ENCODE measurements around the gene DNAJC18. TPM values are rescaled to one million over a fixed set of nuclear protein-coding genes. Genes with fewer than 3 reads are reported as not detected.

The DNAJC18 gene
- polyA plus RNA-seq, 1 donor from 2014 or later = 5.1 TPM

DNA sequence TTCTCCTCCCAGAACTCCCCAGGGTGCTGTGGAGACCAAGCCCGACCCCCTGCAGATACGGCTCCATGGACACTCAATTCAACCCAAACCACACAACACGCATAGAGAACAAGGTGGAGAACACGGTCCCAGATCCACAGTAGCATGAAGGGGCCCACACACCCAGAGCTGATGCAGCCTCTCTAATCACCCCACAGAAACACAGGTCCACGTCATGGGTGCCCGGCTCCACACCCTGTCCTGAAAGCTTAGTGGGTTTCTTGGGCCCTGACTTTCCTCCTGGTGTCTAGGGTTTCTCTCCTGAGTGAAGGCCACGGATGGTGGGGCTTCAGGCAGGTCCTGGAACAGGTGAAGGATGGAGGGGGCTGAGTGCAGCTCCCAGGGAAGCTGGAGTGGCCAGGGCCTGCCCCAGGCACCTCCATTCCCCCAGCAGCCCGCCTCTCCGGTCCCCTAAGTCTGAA, 54.7 kb downstream of the DNAJC18 start:
- peak overlapping the region; percentile 59 to 92 (median 87) for H3K4me3 Mint-ChIP-seq
- no peaks in the 10 kb centered on the region for H3K36me3 Mint-ChIP-seq

DNA sequence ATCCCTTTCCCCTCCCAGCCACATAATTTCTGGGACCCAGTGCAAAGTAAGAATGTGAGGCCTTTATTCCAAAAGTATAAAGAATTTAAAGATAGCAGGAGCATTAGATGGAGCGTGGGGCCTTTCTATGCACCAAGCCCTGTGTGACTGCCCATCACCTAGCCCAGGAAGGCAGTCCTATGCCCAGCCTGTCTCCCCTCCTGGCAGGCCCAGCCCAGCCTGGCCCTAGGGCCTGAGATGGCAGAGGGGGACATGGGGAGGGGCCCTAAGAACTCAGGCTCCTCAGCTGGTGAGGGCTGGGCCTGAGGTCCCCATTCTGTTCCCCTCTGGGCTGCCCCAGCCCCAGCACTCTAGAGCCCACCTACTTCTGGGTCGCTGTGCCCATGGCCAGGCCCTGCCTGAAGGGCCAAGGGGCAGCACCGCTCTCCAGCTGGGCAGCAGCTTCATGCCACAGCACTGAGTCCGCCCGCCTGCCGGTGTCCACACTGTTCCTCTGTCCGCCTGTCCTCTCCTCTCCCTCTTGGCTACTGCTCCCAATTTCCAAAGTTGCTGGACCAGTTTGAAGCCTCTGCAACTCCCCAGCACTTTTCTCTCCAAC, 55.2 kb downstream of the DNAJC18 start:
- peak overlapping the region in 3 of 4 donors; percentile 27 to 74 (median 58) for H3K4me3 Mint-ChIP-seq
- H3K27ac Mint-ChIP-seq = peak overlapping the region; percentile 10 to 56 (median 54)
- H3K27me3 Mint-ChIP-seq = no peaks in the 10 kb centered on the region
- H3K9me3 Mint-ChIP-seq = no peaks in the 10 kb centered on the region
- H3K4me1 Mint-ChIP-seq = peaks cover 32 to 51% (median 50%) of the 10 kb centered on the region in 3 donors
- H3K36me3 Mint-ChIP-seq = no peaks in the 10 kb centered on the region

More for the DNA sequence above, 54.7 kb downstream of the DNAJC18 start:
- Mint-ChIP-seq H3K27me3 (no peaks in the 10 kb centered on the region), H3K9me3 (no peaks in the 10 kb centered on the region), H3K4me1 (peaks cover 31 to 56% (median 55%) of the 10 kb centered on the region in 3 donors), H3K27ac (peak overlapping the region; percentile 82 to 97 (median 91))

DNA sequence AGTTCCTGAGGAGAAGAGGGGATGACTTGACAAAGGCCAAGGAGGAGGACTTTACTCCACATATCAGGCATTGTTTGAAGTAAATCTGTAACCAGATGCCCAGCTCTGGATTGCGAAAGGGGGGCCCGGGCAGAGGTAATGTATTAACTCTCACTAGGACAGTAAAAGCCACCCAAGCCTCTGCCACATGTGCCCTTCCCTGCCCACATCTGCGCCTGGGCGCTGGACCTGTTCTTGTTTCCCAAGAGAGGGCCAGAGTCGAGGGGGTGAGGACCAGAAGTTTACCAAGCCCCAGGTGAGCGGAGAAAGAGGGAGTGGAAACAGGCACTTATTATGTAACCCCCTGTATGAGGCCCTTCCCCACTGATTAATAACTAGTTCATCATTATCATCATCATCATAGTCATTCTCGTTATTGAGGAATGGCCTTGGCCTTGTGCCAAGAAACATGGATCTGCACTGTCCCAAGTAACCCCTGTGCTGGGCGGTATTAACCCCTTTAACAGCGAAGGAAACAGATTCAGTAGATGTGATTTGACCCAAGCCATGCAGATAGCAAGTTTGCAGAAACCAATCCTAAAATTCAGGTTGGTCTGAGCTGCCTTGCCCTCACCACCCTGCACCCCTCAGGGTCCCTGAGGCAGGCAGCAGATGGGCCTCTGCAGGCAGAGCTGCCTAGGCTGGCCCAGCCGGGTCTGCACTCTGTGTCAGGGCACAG, 55.9 kb downstream of the DNAJC18 start, which contains the start of gene SLC23A1:
TSS of gene SLC23A1 (minus strand) at position 23 of the 718 bp plus-strand sequence. CDS start 44 bp downstream, outside the sequence.
- Mint-ChIP-seq H3K27me3 (no peaks in the 10 kb centered on the region), H3K9me3 (no peaks in the 10 kb centered on the region), H3K4me3 (peak within 1 kb of the TSS in 3 of 4 donors; percentile 27 to 70 (median 65)), H3K4me1 (peaks cover 31 to 48% (median 47%) of the 10 kb centered on the region in 3 donors), H3K36me3 (no peaks in the 10 kb centered on the region), H3K27ac (peak within 1 kb of the TSS in 2 of 3 donors; percentile 16 to 56)

DNA sequence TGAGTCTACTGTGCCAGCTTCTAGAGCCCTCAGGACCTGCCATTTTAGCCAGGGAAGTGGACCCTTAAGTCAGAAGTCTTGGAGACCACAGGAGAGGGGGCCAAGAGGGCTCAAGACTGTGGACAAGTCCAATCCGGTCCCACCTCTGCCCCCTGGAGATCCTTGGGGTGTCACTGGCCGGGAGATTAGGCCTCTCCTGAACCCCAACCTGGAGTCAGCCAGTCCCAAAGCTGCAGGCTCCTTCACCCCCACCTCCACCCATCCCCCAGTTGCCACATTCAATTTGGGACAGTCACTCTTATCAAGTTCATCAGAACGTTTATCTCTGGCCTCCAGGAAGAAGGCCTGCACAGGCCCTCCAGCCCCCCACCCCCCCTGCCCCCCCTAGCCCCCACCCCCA, 56.5 kb downstream of the DNAJC18 start:
- Mint-ChIP-seq H3K27ac (peak overlapping the region in 1 of 3 donors; percentile 16), H3K27me3 (no peaks in the 10 kb centered on the region), H3K36me3 (no peaks in the 10 kb centered on the region), H3K4me1 (peaks cover 27 to 42% (median 40%) of the 10 kb centered on the region in 3 donors), H3K9me3 (no peaks in the 10 kb centered on the region), H3K4me3 (no peak overlapping the region)

DNA sequence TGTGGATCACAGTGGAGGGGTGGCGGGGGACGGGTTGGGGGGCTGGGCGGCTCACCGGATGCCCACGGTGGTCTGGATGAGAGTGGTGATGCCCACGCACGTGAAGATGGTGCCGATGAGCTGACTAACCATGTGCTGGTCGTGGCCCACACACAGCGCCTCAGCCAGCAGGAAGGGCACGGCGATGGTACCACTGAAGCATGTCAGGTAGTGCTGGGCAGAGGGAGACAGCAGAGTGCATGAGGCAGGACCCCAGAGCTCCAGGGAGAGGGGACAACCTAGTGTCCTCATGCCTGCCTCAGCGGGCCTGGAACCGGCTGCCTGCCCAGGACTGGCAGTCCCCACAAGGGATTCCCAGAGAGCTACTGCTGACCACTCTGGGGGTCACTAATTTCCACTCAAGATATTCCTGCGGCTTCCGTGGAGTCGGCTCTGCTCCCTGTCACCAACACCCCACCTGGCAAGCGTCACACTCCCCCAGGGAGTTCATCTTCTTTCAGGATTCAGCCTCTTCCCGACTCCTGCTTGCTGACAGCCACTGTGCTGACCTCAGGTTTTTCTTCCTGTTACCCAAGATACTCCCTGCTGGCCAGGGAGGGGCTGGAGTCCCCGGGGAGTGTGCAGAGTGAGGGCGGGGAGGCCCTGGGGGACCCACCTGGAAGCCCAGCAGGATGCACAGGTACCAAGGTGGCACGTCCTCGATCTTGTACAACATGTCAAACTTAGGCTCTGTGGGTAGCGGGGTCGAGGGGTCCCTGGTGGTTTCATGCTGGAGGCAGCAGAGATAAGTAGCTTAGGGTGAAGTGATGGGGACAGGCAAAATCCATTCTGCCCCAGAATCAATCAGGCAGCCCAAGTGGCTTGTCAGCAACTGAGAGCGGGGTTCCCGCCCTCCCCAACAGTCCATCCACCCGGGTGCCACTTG, 57.2 kb downstream of the DNAJC18 start:
- Mint-ChIP-seq H3K4me1 (peaks cover 27 to 42% (median 40%) of the 10 kb centered on the region in 3 donors), H3K27ac (peak overlapping the region in 1 of 3 donors; percentile 16), H3K27me3 (no peaks in the 10 kb centered on the region), H3K9me3 (no peaks in the 10 kb centered on the region), H3K4me3 (peak overlapping the region in 3 of 4 donors; percentile 12 to 70 (median 33)), H3K36me3 (peaks cover 1% of the 10 kb centered on the region)

DNA sequence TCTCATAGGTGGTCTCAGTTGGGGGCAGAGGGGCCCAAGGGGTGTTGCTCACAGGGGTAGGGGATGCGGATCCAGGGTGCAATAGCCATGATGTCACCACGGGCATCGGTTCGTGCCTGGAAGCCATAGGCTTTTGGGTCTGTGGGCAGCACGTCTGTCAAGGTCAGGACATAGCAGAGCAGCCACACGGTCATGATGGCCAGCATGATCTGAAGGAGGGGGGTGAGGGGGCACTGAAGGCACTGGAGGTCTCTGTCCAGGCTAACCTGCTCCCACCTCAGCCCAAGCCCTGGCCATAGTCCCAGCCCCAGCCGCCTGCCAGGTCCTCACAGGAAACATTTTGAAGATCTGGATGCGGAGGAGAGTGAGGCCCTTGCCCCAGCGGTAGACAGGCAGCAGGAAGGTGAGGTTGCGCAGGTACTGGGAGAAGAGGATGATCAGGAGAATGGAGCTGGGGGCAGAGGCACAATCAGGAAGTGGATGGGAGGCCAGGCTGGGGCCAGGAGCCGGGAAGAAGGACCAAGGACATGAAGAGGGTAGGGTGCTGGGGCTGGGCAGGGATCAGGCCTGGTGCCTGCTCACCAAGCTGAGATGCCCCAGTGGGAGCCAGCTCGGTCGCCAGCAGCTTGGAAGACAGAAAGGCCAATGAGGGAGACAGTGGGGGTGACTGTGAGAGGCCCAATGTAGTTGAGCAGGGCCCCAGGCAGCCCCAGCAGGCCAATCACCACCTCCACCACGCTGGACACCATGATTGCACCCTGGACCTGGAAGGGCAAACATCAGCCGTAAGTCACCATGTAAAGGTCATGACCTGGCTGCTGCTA, 59.5 kb downstream of the DNAJC18 start:
- H3K27me3 Mint-ChIP-seq = no peaks in the 10 kb centered on the region
- peaks cover 2% of the 10 kb centered on the region for H3K36me3 Mint-ChIP-seq
- no peaks in the 10 kb centered on the region for H3K9me3 Mint-ChIP-seq
- H3K27ac Mint-ChIP-seq = peak overlapping the region in 1 of 3 donors; percentile 42
- H3K4me3 Mint-ChIP-seq = no peak overlapping the region
- H3K4me1 Mint-ChIP-seq = peaks cover 18 to 22% (median 22%) of the 10 kb centered on the region in 3 donors

DNA sequence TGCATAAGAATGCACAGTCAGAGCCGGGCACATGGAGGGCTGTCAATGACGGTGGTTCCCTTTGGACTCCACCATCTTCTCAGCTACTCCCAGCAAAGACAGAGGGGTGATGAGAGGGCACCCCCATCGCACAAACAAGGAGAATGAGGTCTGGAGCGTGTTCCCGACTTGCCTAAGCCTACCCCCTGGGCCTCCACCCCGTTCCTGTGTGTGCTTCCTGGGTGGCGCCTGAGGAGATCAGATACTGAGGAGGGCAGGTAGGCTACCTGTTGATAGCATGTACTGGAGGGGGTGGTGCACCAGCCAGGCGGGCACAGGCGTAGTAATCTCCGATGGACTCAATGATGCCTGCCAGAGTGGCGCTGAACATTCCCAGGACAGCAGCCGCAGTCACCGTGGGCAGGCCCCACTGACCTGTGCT, 60.4 kb downstream of the DNAJC18 start:
- Mint-ChIP-seq H3K27ac (no peak overlapping the region), H3K4me1 (peaks cover 11 to 17% (median 16%) of the 10 kb centered on the region in 3 donors), H3K9me3 (no peaks in the 10 kb centered on the region), H3K4me3 (no peak overlapping the region), H3K36me3 (peaks cover 2% of the 10 kb centered on the region), H3K27me3 (no peaks in the 10 kb centered on the region)

DNA sequence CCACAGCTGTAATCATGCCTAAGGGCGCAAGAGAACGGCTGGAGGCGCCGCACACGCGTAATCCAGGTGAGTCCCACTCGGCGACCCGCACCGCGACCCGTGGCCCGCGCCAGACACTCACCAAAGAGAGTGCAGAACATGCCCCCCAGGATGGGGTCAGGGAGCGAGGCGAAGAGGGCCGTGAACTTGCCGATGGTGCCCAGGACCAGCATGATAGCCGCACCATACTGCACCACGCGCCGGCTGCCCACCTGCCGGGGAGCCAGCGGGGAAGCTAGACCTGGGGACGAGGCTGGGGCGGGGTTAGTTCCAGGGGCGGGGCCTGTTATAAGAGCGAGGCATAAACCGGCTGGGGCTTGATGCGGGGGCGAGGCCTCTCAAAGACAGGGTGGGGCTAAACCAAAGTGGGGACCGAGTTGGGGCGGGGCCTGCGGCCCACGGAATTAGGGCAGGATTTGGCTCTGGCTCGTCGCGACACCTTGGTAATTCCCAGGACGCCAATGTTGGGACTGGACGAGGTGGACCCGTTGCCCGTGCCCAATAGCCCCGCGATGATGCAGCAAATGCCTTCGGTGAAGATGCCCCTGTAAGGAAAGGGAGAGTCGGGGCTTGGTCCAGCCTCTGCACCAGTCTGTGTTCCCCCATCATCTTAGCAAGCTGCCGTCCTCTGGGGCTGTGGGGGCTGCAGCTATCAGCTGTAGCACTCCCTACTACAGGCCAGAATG, 61.1 kb downstream of the DNAJC18 start:
- Mint-ChIP-seq H3K9me3 (no peaks in the 10 kb centered on the region), H3K36me3 (peaks cover 3% of the 10 kb centered on the region), H3K4me1 (peaks cover 10 to 12% (median 11%) of the 10 kb centered on the region in 3 donors), H3K27ac (no peak overlapping the region), H3K4me3 (no peak overlapping the region), H3K27me3 (no peaks in the 10 kb centered on the region)

DNA sequence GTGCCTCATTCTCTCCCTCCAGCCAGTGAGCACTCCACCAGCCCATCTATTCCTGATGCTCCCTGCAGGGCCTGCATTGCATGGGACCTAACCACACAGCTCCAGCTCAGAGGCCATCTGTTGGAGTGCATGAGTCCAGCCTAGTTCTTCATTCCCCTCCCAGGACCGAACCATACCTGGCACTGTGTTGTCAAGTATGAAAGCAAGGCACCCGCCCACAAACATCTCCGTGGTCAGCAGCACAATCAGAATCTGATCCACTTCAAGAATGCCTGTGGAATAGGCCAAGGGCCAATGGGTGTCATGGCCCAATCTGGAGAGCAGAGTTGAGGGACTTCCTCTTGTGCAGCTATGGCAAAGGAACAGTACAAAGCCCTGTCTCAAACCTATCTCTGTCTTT, 62.1 kb downstream of the DNAJC18 start:
- Mint-ChIP-seq H3K27ac (no peak overlapping the region), H3K4me3 (no peak overlapping the region), H3K36me3 (peaks cover 3% of the 10 kb centered on the region)

DNA sequence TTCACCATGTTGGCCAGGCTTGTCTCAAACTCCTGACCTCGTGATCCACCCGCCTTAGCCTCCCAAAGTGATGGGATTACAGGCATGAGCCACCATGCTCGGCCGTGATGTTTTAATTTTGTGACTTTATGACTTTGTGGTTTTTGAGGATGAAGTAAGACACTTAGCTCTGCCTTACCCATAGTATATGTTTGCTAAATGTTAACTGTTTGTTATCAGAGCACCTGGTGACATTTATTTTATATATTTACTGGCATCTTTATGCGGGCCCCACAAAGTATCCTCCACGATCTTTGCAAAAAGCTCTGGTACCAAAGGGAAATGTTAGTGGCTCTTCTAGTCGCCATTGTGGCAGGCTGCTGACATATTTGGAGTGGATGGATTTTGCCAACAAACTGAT, 63.0 kb downstream of the DNAJC18 start:
- H3K27ac Mint-ChIP-seq = no peak overlapping the region
- no peaks in the 10 kb centered on the region for H3K9me3 Mint-ChIP-seq
- H3K27me3 Mint-ChIP-seq = no peaks in the 10 kb centered on the region
- H3K4me1 Mint-ChIP-seq = peaks cover 2 to 4% (median 2%) of the 10 kb centered on the region in 3 donors
- no peak overlapping the region for H3K4me3 Mint-ChIP-seq
- H3K36me3 Mint-ChIP-seq = peaks cover 3% of the 10 kb centered on the region

More for the DNA sequence above, 62.1 kb downstream of the DNAJC18 start:
- Mint-ChIP-seq H3K9me3 (no peaks in the 10 kb centered on the region), H3K27me3 (no peaks in the 10 kb centered on the region), H3K4me1 (peaks cover 4 to 7% (median 7%) of the 10 kb centered on the region in 3 donors)

DNA sequence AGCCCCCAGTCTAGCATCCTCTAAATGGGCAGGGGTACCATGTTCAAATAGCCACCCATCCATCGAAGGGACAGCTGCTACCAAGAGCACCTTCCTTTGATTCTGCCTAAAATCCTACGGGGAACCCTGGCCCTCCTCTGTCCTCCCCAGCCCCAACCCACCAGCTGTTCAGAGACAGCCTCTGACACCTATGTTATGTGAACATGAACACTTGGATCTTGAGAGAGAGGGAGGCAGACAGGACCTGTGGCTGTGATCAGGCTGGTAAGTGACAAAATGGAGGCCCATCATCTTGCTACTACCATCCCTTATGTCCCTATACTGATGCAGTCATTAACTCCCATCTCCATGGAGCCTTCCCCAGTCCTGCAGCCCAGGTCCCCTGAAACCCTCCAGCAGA, 64.4 kb downstream of the DNAJC18 start:
- H3K9me3 Mint-ChIP-seq = no peaks in the 10 kb centered on the region
- H3K4me3 Mint-ChIP-seq = no peak overlapping the region
- no peaks in the 10 kb centered on the region for H3K27me3 Mint-ChIP-seq
- H3K36me3 Mint-ChIP-seq = peaks cover 5% of the 10 kb centered on the region
- peaks cover 2 to 5% (median 4%) of the 10 kb centered on the region in 3 donors for H3K4me1 Mint-ChIP-seq
- no peak overlapping the region for H3K27ac Mint-ChIP-seq

DNA sequence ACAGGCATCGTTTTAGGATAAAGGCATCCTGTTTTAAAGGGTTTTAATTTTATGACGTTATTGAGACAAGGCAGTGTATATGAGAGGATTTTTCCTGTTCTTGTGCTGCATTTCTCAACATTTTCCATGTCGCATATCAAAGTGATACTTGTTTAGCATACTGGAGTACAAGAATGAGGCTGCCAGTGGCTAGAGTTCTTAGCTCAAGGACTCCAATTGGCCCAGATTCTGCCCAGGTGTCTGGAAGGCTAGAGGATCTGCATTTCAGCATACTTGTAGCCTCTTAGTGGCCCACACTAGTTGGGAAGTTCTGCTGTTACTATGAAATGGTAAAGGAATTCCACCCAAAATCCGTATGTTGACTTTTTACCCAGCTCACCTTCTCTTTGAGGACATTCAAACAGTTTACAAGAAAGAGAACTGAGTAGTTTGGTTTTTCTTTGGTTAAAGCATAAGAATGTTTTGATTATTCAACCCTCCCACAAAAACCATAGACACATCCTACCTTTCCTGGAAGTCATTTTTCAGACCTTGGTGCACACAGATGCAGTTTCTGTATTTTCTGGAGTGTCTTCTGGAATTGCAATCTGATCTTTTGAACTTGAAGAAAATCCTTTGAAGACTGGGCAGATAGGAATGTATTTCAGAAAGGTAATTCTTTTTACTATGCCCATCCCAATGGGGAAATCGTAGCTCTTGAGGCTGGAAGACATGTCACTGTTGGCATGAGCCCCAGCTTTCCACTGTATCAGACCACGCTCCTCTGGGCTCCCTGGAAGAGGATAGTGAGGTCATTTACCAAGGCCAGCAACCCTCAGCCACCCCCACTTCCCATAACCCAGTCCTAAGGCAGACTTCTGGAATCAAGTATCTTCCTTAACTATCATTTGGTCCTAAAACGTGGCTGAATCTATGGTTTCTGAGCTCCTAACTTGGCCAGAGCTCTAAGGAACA, 67.6 kb downstream of the DNAJC18 start:
- H3K27me3 Mint-ChIP-seq = no peaks in the 10 kb centered on the region
- H3K36me3 Mint-ChIP-seq = peaks cover 6% of the 10 kb centered on the region
- no peak overlapping the region for H3K27ac Mint-ChIP-seq
- H3K4me3 Mint-ChIP-seq = no peak overlapping the region
- H3K9me3 Mint-ChIP-seq = no peaks in the 10 kb centered on the region
- peaks cover 0 to 3% (median 1%) of the 10 kb centered on the region in 3 donors for H3K4me1 Mint-ChIP-seq
